Osteoblast (primary cell): ENCODE measurements around the gene ATP8B4. TPM values are rescaled to one million over a fixed set of nuclear protein-coding genes. Genes with fewer than 3 reads are reported as not detected.

Source experiments
- DNase-seq: peaks from one replicate; pipeline ENCODE4 v3.0.0; 2011; ENCODE audit warnings: low spot score, mixed read lengths; ENCODE audit not compliant: insufficient read length; ENCODE audit errors: missing footprints
- H2AFZ ChIP-seq: 2 replicates; pipeline ENCODE4 v1.6.0; 2011; ENCODE audit warnings: mild to moderate bottlenecking, low read length
- H3K27ac ChIP-seq: 2 replicates; pipeline ENCODE4 v1.5.1; 2011; ENCODE audit warnings: mild to moderate bottlenecking, low read depth, low read length, moderate library complexity
- H3K27me3 ChIP-seq: 2 replicates; pipeline ENCODE4 v1.6.0; 2012; ENCODE audit warnings: mild to moderate bottlenecking, control low read depth, inconsistent platforms, low read length, moderate library complexity; ENCODE audit not compliant: insufficient read depth
- H3K36me3 ChIP-seq: 2 replicates; pipeline ENCODE4 v1.5.1; 2011; ENCODE audit warnings: mild to moderate bottlenecking, low read length, control low read depth, moderate library complexity; ENCODE audit not compliant: insufficient read depth
- H3K4me1 ChIP-seq: 2 replicates; pipeline ENCODE4 v1.5.1; 2011; ENCODE audit warnings: mild to moderate bottlenecking, low read length, control low read depth, moderate library complexity; ENCODE audit not compliant: insufficient read depth
- H3K4me2 ChIP-seq: 2 replicates; pipeline ENCODE4 v1.6.0; 2011; ENCODE audit warnings: mild to moderate bottlenecking, low read length; ENCODE audit not compliant: insufficient read depth
- H3K4me3 ChIP-seq: fragments of 200-600 bp; sonication (generic); 3 replicates; pipeline ENCODE4 v1.5.1; 2012; ENCODE audit warnings: mild to moderate bottlenecking, low read length, inconsistent platforms; ENCODE audit not compliant: insufficient read depth
- H3K79me2 ChIP-seq: 2 replicates; pipeline ENCODE4 v1.6.0; 2012; ENCODE audit warnings: mild to moderate bottlenecking, low read length, control low read depth, inconsistent platforms; ENCODE audit not compliant: insufficient read depth
- H3K9me3 ChIP-seq: 2 replicates; pipeline ENCODE4 v1.5.1; 2011; ENCODE audit warnings: low read depth, low read length, control low read depth
- H4K20me1 ChIP-seq: 2 replicates; pipeline ENCODE4 v1.6.0; 2012; ENCODE audit warnings: mild to moderate bottlenecking, low read length, control low read depth; ENCODE audit not compliant: insufficient read depth
- total RNA-seq: library from RNA; depleted of rRNA; stranded (reverse); fragments of >200 nt; gene quantifications from 2 replicates; pipeline ENCODE4 v1.2.3, GENCODE V29; 2012
- TF ChIP-seq, protein P1 (sequence below): IDR thresholded peaks from 2 replicates; pipeline ENCODE4 v1.5.1; 2011; ENCODE audit warnings: mild to moderate bottlenecking, low read depth, low read length, moderate library complexity; ENCODE audit errors: extremely low read depth

ATP8B4 gene
- total RNA-seq, 1 donor = 1.1 TPM

DNA sequence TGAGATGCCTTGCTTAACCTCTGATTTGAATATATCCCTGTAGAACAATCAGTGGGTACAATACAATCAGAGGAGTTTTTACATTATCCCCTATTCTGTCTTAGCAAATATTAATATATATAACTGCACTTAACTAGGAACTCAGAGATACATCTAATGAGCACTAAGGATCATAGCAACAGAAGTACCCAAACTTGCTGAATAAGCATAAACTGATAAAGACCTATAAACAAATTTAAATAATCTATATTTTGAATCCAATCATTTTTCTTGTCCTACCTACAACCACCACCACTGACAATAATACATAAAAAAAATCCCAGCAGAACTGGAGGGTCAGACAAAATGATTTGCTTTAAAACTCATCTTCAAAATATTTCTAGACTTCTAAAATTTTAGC, 106.2 kb downstream of the ATP8B4 start:
- H3K27ac ChIP-seq = no peak overlapping the region
- H3K4me2 ChIP-seq = no peak overlapping the region
- TF ChIP-seq, protein P1, sequence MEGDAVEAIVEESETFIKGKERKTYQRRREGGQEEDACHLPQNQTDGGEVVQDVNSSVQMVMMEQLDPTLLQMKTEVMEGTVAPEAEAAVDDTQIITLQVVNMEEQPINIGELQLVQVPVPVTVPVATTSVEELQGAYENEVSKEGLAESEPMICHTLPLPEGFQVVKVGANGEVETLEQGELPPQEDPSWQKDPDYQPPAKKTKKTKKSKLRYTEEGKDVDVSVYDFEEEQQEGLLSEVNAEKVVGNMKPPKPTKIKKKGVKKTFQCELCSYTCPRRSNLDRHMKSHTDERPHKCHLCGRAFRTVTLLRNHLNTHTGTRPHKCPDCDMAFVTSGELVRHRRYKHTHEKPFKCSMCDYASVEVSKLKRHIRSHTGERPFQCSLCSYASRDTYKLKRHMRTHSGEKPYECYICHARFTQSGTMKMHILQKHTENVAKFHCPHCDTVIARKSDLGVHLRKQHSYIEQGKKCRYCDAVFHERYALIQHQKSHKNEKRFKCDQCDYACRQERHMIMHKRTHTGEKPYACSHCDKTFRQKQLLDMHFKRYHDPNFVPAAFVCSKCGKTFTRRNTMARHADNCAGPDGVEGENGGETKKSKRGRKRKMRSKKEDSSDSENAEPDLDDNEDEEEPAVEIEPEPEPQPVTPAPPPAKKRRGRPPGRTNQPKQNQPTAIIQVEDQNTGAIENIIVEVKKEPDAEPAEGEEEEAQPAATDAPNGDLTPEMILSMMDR = no peak
- no peak for DNase-seq
- no peaks in the 10 kb centered on the region for H3K9me3 ChIP-seq
- H4K20me1 ChIP-seq = no peaks in the 10 kb centered on the region
- no peaks in the 10 kb centered on the region for H3K27me3 ChIP-seq
- no peaks in the 10 kb centered on the region for H3K79me2 ChIP-seq
- no peaks in the 10 kb centered on the region for H3K4me1 ChIP-seq
- H2AFZ ChIP-seq = no peak overlapping the region
- no peaks in the 10 kb centered on the region for H3K36me3 ChIP-seq
- no peak overlapping the region for H3K4me3 ChIP-seq

GRCh38 chr15:50009634-50010033, 109.4 kb downstream of the ATP8B4 start:
- no peak for DNase-seq
- H3K4me2 ChIP-seq = no peak overlapping the region
- H3K9me3 ChIP-seq = no peaks in the 10 kb centered on the region
- H3K27ac ChIP-seq = no peak overlapping the region
- no peaks in the 10 kb centered on the region for H3K4me1 ChIP-seq
- H3K79me2 ChIP-seq = no peaks in the 10 kb centered on the region
- no peaks in the 10 kb centered on the region for H4K20me1 ChIP-seq
- H3K27me3 ChIP-seq = no peaks in the 10 kb centered on the region
- peak overlapping the region; percentile 25 for H2AFZ ChIP-seq
- TF ChIP-seq, protein P1 = no peak
- no peaks in the 10 kb centered on the region for H3K36me3 ChIP-seq
- H3K4me3 ChIP-seq = no peak overlapping the region

- Histone ChIP-seq H3K4me2 (peak overlapping the region; percentile 8), H2AFZ (peak overlapping the region; percentile 92), H3K4me1 (peaks cover 12% of the 10 kb centered on the region), H3K79me2 (no peaks in the 10 kb centered on the region), H4K20me1 (no peaks in the 10 kb centered on the region), H3K4me3 (no peak overlapping the region), H3K36me3 (no peaks in the 10 kb centered on the region), H3K9me3 (no peaks in the 10 kb centered on the region), H3K27ac (peak overlapping the region; percentile 57), H3K27me3 (no peaks in the 10 kb centered on the region)
- TF ChIP-seq, protein P1 = peak; percentile 93
- peak; percentile 52 for DNase-seq
These were observed 115.2 kb downstream of the ATP8B4 start for GRCh38 chr15:50003786-50004334.

DNA sequence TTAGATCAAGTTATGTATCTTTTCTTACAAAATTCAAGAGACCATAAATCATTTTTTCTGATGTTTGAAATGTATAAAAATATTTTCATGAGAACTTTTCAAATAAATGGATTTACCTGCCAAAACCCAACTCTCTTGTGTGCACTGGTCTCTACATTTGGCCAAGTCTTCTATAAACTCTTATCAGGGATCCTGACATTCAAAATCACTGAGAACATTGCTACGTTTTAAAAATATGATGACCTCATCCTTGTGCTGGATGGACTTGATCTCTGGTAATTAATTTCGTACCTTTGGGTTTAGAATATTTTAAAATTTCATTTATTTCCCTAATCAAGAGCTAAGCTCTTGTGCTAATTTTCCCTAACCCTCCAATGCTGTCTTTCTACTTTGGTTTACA, 127.4 kb downstream of the ATP8B4 start:
- Histone ChIP-seq H3K36me3 (no peaks in the 10 kb centered on the region), H3K4me3 (no peak overlapping the region), H3K27me3 (no peaks in the 10 kb centered on the region), H4K20me1 (no peaks in the 10 kb centered on the region), H3K4me2 (no peak overlapping the region), H3K79me2 (no peaks in the 10 kb centered on the region), H3K9me3 (no peaks in the 10 kb centered on the region), H2AFZ (no peak overlapping the region), H3K4me1 (no peaks in the 10 kb centered on the region), H3K27ac (no peak overlapping the region)
- TF ChIP-seq, protein P1 = no peak
- DNase-seq = no peak
